Activated CD4-positive, alpha-beta memory T cell treated with anti-CD3 and anti-CD28 coated beads for 36 hours (primary cell): ENCODE data around the gene GTF2I. TPM values are rescaled to one million over a fixed set of nuclear protein-coding genes. Genes with fewer than 3 reads are reported as not detected.

Source experiments
- total RNA-seq, 2 experiments: library from RNA; stranded (reverse); gene quantifications; one replicate each; pipeline ENCODE4 v1.2.3, GENCODE V29; 2021

The GTF2I gene
- total RNA-seq, 2 experiments from 2014 or later: 113 to 116 TPM

Other genes with a start within 250 kb of the GTF2I start
- gene GTF2IRD1, start 203.8 kb upstream of the GTF2I start, total RNA-seq: 1 to 10 TPM; 4.9 to 6.6 TPM
- gene NCF1, start 116.3 kb downstream of the GTF2I start, total RNA-seq: under 1 TPM; 0.62 to 0.73 TPM
- 1 to 10 TPM; 2.8 to 3.2 TPM for gene GTF2IRD2, start 193.9 kb downstream of the GTF2I start, total RNA-seq